Activated gamma-delta T cell (primary cell): ENCODE measurements around the gene SDC4.

Experiments
- DNase-seq: peaks from one replicate; lab custom pipeline; 2025; lab: John Stamatoyannopoulos, UW
- total RNA-seq, 2 donors: gene quantifications; one replicate each; lab custom pipeline; 2026; lab: John Stamatoyannopoulos, UW

The SDC4 gene
- 3.8 to 4.8 reads per million in 2 donors for total RNA-seq

- peak; percentile 44 for DNase-seq
Observed at GRCh38 chr20:45347936-45348778, at the start of gene SDC4. SDC4 (minus strand) TSS chr20:45348424; CDS start chr20:45348384, 40 bp downstream.

DNA sequence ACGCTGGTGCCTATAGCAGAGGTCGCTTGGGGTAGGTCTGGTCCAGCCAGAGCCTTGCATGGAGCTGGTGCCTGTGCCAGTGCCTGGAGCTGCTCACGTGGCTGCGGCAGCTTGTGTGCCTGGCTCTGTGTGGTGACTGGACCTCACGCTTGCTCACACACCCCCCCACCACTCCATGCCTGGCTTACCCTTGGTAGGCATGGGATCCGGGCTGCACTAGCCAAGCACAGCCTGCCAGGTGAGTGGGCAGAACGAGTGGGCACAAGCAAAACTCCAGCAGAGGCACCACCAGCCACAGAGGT, 46.8 kb upstream of the SDC4 start:
- DNase-seq = no peak

- DNase-seq = no peak
Observed at GRCh38 chr20:45394221-45395113, 46.2 kb upstream of the SDC4 start.

GRCh38 chr20:45392733-45393132, 44.5 kb upstream of the SDC4 start:
- no peak for DNase-seq

DNA sequence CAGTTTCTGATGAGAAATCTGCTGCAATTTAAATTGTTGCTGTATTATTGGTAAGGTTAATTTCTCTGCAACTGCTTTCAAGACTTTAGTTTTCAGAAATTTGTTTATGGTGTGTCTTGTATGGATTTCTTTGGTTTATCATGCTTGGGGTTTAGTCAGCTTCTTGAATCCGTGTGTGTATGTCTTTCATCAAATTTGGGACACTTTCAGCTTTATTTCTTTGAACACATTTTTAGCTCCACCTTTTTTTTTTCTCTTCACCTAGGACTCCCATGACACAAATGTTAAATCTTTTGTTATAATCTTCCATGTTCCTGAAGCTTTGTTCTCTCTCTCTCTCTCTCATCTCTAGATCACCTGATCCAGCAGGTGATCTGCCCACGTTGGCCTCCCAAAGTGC, 43.3 kb upstream of the SDC4 start:
- no peak for DNase-seq

DNA sequence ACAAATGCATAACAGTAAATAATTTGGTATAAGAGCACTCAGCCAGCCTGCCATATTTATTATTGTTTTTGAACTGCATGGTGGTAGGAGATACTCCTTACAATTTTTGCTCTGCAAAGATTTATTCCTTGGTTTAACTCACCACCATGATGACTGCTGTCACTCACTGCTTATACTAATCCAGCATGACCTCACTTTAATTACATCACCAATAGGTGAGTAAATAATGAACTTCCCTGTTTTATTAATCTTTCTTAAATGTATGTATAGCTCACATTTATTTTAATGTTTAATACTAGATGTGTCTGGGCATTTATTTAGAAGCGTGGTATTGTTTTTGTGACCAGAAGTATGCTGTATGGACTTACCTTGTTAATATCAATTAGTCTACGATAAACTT, 42.7 kb upstream of the SDC4 start:
- DNase-seq = no peak

- no peak for DNase-seq
Observed at GRCh38 chr20:45387274-45387673, 39.0 kb upstream of the SDC4 start.

DNA sequence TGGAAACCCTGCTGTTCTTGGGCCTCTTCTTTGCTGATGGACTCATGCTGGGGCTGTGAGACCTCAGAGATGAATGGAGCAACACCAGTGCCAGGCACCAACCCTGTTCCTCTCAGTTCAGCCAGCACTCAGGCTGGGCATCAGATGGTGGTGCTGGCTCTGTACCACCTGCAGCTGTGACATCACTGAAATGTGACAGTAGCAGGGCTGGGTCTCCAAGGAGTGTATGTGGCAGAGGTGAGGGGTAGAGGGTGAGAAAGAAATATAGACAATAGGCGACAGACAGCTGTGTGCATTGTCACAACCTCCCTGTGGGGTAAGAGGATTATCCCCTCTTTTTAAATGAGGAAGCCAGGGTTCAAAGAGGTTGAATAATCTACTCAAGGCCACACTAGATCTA, 30.0 kb upstream of the SDC4 start, which contains the start of gene TP53TG5:
Gene TP53TG5, minus strand, starts transcription at position 135 of the 400 bp plus-strand sequence. Its CDS starts 89 bp downstream, at position 46.
- DNase-seq = no peak

GRCh38 chr20:45377269-45377668, 29.0 kb upstream of the SDC4 start:
- DNase-seq = no peak

DNA sequence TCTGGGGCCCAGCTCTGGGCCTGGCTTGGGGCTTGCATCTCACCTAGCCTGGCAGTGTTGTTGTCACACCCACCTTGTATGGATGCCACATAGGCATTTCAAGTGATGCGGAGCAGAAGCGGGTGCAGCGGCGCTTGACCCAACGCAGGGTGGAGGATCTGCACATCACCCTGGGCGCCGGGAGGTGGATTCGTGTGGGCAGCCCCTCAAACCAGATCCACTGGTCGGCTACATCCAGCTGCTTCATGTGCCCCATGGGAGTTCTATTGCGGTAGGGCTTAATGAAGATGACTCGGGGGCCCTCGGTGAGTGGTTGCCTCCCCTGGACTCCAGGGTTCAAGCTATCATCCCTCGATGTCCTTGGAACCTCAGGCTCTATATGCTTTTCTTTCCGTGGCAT, 26.7 kb upstream of the SDC4 start:
- no peak for DNase-seq

DNA sequence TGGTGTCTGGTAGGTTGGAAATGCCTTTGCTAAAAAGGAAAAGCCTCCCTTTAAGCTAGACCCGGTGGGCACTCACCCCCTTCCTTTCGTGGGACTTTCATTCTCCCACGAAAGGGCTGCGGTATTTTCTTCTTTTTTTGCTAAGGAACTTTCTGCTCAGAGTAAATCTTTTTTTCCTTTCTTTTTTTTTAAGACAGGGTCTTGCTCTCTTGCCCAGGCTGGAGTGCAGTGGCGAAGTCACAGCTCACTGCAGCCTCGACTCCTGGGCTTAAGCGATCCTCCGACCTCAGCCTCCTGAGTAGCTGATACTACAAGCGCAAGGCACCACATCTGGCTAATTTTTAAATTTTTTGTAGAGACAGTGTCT, 25.9 kb upstream of the SDC4 start:
- DNase-seq = no peak

GRCh38 chr20:45373353-45374100, 25.3 kb upstream of the SDC4 start:
- peak; percentile 60 for DNase-seq

DNA sequence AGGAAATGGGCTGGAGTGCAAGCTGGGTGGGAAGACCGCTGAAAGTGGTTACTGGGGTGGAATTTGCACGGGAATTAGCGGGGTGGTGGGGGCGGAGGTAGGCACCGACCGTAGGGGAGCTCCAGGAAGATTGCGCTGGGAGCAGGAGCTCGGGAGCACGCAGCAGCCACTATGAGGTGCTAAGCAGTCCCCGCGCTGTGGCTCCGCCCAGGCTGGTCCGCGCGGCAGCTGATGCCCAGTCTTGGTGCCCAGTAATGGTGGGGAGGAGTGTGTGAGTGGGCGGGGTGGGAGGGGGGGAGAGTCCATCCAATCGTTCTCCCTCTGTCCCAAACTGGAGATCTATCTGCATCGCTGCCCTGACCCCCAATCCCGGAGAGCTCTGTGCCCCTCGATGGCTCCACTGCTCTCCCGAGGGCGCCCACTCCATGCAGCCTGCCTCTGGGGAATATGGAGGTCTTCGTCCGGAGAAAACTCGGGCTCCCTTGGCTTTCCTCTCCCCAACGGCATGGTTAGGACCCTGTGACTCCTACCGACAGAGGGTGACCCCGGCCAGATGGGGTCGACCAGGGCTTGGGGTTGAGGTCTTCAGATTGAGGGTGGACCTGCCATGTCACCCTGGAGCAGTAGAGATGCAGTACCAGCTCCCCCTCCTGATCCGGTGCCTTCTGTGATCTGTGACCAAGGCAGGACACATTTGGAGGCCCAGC, 24.6 kb upstream of the SDC4 start:
- no peak for DNase-seq

- DNase-seq = no peak
Observed at GRCh38 chr20:45372241-45372640, 24.0 kb upstream of the SDC4 start.

DNA sequence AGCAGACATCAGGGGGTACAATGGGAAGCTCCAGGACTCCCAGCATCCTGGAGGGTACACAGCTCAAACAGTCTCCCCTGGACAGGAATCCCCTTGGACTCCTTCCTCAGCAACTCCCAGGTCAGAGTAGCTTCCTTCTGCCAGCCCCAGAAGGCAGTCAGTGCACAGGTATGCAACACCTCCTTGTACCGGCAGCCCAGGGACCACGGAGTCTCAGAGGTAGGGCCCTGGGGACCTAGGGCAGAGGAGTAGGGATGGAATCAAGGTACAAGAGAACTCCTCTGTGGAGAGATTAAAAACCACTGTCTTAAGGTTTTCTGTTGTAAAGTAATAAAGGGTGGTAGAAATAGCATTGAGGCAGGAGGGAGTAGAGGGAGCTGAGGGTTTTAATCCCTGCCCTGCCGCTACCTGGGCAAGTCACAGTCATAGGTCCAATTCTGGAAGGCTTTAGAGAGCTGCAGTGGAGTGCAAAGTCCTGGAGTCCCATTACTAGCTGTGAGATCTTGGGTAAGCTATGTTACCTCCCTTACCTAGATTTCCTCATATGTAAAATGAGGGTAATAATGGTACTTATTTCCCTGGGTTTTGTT, 22.4 kb upstream of the SDC4 start:
- DNase-seq = no peak

DNA sequence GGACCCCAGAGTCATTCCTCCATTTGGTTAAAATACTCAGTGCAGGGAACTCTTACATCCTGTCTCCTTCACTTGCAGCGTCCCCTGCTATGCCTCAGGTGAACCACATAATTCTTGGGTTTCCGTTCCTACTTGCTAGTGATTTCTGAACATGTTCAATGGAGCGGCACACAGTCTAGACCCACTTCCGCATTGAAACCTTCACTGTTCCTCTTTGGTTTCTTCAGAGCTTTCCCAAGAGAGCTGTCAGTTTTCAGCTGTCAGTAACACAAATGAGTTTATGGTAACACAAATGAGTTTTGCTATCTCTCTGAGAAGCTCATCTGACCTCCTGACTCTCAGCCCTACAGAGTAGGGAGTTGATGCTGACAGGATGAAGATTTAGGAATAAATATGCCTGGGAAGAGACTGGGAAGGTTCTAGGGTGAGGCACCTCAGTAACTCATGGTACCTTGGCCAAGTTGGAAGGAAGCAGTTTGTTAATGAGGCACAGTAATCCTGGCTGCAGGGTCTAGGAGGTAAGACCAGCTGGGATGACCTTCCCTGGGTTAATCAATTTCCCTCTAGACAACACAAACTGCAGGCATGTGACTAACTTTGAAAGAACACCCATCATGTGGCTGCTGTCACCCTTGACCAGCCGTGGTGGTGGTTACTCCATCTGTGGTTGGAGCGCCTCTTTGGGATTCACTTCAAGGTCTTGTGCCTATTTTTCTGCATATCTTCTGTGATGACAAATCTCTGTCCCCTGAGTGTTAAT, 20.2 kb upstream of the SDC4 start:
- no peak for DNase-seq

DNA sequence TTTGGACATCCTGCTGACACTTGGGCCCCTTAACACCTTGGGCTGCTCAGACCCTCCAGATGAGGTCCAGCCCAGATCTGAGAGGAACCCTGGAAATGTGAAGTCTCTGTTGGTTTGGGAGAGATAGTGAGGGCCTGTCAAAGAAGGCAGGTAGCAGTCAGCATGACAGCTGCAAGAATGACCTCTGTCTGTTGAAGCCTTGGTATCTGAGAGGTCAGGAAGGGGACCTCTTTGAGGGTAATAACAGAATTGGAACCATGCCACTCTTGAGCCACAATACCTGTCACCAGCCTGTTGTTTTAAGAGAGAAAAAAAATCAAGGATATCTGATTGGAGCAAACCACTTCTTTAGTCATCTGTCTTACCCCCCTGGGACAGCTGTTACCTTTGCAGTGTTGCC, 18.9 kb upstream of the SDC4 start:
- no peak for DNase-seq

DNA sequence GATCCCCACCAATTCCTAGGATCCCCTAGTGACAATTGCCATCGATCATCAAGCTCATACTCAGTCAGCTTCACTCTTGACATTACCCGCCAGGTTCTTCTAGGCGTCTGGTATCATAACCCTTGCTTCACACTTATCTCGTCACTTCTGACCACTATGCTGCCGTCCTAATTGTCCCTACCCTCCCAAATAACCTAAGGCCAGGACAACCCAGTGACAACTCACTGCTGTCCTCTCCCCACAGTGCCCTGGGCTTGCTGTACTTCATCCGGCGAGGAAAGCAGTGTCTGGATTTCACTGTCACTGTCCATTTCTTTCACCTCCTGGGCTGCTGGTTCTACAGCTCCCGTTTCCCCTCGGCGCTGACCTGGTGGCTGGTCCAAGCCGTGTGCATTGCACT, 18.4 kb upstream of the SDC4 start:
- no peak for DNase-seq

- no peak for DNase-seq
Observed at GRCh38 chr20:45366192-45366591, 18.0 kb upstream of the SDC4 start.

DNA sequence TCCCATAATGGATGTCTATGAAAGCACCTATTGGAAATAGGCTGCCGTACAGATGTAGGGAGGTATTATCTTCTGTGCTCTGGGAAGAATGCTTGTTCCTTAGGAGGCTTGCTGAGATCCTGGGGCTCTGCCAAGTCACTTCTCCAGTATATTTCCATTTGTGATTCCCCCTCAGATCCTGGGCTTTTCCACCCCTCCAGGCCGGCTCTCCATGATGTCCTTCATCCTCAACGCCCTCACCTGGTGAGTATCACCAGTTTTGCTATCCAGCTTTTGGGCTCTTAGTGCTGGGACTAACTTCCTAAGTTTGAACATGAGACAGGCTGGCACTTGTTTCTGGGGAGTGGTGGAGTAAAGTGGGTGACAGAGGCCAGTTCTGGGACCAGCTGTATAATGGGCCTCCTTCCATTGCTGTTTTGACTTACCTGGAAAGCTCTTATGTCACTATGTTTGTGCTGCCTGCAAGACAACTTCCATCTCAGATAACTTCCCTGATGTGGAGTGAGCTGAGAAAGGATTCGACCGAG, 17.3 kb upstream of the SDC4 start:
- no peak for DNase-seq
